ENCODE measurements around the gene SRSF6. TPM values are rescaled to one million over a fixed set of nuclear protein-coding genes. Genes with fewer than 3 reads are reported as not detected.
"Not testable (repeated sequence)": the region's sequence is repeated elsewhere in the genome, so short reads cannot be mapped to it uniquely, and the experiment has no call there.

The SRSF6 gene
- total and polyA plus RNA-seq, 5 donors from 2014 or later: 41.0 to 269 (median 59.3) TPM

DNA sequence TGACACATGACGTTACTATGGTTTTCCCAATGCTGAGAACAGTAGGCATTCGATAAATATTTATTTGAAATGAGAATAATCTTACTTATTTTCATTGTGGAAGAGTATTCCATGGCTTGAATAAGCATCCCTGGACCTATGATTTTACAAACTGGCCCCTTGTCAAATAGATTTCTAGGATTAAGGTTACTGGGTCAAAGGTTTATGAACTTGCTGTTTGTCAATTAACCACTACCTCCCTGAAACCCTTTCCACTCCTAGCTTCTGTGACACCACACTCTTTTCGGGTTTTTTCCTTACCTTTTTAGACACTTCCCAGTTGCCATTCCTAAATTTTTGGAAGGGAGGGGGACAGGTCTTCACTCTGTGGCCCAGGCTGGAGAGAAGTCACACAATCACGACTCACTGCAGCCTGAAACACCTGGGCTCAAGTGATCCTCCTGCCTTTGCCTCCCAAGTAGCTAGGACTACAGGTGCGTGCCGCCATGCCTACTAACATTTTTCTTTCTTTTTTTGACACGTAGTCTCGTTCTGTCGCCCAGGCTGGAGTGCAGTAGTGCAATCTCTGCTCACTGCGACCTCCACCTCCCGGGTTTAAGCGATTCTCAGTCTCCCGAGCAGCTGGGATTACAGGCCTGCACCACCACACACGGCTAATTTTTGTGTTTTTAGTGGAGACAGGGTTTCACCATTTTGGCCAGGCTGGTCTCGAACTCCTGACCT lies 5.1 kb upstream of the SRSF6 start:
- peaks cover 33% of the 10 kb centered on the region for H3K27me3 Mint-ChIP-seq
- Histone ChIP-seq H3K4me3 (ENCODE audit: low read depth, low read length) (no peak overlapping the region), H3K27ac (ENCODE audit: insufficient read depth, low read length, poor library complexity, severe bottlenecking) (no peak overlapping the region), H3K9me3 (ENCODE audit: control insufficient read depth in 2 of 2, low read length in 2 of 2) (no peaks in the 10 kb centered on the region), H3K4me1 (ENCODE audit: control insufficient read depth, insufficient read depth, low read length, poor library complexity, severe bottlenecking) (peaks cover 10% of the 10 kb centered on the region), H3K27me3 (ENCODE audit: control insufficient read depth, insufficient read depth, low read length) (no peaks in the 10 kb centered on the region), H3K36me3 (ENCODE audit: control insufficient read depth, insufficient read depth, low read length) (no peaks in the 10 kb centered on the region)
- no peaks in the 10 kb centered on the region for H3K36me3 Mint-ChIP-seq
- H3K4me3 Mint-ChIP-seq: no peak overlapping the region
- ATAC-seq (ENCODE audit: low read depth in 2 of 2) (no peak), DNase-seq (no peak)
- no peak overlapping the region for H3K27ac Mint-ChIP-seq
- no peaks in the 10 kb centered on the region for H3K9me3 Mint-ChIP-seq
- H3K4me1 Mint-ChIP-seq: peaks cover 5 to 17% (median 8%) of the 10 kb centered on the region in 4 donors

DNA sequence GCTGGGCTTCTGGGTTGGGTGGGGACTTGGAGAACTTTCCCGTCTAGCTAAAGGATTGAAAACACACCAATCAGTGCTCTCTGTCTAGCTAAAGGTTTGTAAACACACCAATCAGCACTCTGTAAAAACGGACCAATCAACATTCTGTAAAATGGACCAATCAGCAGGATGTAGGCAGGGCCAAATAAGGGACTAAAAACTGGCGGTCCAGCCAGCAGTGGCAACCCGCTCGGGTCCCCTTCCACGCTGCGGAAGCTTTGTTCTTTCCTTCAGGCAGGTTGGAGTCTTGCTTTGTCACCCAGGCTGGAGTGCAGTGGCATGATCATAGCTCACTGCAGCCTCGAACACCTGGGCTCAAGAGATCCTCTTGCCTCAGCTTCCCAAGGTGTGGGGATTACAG lies 1.4 kb upstream of the SRSF6 start:
- peak overlapping the region in 1 of 3 donors; percentile 99 for H3K27ac Mint-ChIP-seq
- H3K27ac ChIP-seq (ENCODE audit: insufficient read depth, low read length, poor library complexity, severe bottlenecking); H3K4me3 ChIP-seq (ENCODE audit: low read depth, low read length); DNase-seq; H3K9me3 Mint-ChIP-seq; H3K9me3 ChIP-seq (ENCODE audit: control insufficient read depth in 2 of 2, low read length in 2 of 2); H3K27me3 ChIP-seq (ENCODE audit: control insufficient read depth, insufficient read depth, low read length); ATAC-seq (ENCODE audit: low read depth in 2 of 2): not testable (repeated sequence)
- Histone ChIP-seq H3K36me3 (ENCODE audit: control insufficient read depth, insufficient read depth, low read length) (peaks cover 24% of the 10 kb centered on the region), H3K4me1 (ENCODE audit: control insufficient read depth, insufficient read depth, low read length, poor library complexity, severe bottlenecking) (peaks cover 19% of the 10 kb centered on the region)
- H3K36me3 Mint-ChIP-seq: peaks cover 17% of the 10 kb centered on the region
- peak overlapping the region; percentile 91 to 96 (median 92) for H3K4me3 Mint-ChIP-seq
- H3K4me1 Mint-ChIP-seq: peaks cover 9 to 31% (median 23%) of the 10 kb centered on the region in 4 donors
- peaks cover 17% of the 10 kb centered on the region for H3K27me3 Mint-ChIP-seq

DNA sequence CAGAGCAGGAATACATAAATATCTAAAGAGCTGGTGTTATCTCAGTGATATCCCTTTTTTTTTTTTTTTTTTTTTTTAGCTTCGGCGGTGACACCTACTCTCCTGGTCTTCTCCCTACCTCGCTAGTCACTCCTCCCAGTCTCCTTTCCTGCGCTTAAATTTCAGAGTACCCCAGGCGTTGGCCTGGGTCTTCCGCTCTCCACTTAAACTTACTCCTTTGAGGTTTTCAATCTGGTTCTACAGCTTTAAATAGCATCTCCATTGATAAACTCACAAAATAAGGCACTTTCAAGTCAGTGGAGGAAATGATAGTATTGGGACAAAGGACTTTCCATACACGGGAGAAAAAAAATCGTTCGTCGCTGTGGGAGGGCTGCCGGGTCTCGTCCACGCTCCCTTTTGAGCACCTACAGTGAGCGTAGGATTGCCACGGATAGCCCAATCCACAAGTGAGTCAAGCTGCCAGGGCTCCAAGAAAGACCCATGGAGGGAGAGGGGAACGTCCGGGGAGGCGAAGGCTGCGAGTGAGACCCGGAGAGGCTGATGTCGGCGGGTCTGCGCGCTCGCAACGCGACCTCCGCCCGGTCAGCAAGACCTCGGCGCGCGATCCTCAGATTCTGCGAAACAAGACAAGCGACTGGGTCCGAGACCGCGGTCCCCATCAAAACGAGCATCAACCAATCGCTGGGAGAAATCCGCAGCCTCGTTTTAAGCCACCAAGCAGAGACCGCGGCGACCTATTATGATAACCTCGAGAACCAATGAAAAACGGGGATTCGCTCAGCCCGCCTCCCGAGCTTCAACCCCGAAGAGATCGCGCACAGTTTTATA lies 672 bp upstream of the SRSF6 start:
- peak overlapping the region; percentile 91 for H3K4me3 ChIP-seq (ENCODE audit: low read depth, low read length)
- H3K4me1 Mint-ChIP-seq: peaks cover 9 to 37% (median 27%) of the 10 kb centered on the region in 4 donors
- H3K4me3 Mint-ChIP-seq: peak overlapping the region; percentile 91 to 96 (median 92)
- peaks cover 23% of the 10 kb centered on the region for H3K36me3 Mint-ChIP-seq
- ATAC-seq (ENCODE audit: low read depth in 2 of 2) (peak; percentile 79), DNase-seq (peak; percentile 84 to 96 (median 92))
- peaks cover 23% of the 10 kb centered on the region for H3K4me1 ChIP-seq (ENCODE audit: control insufficient read depth, insufficient read depth, low read length, poor library complexity, severe bottlenecking)
- H3K9me3 Mint-ChIP-seq: no peaks in the 10 kb centered on the region
- peaks cover 30% of the 10 kb centered on the region for H3K36me3 ChIP-seq (ENCODE audit: control insufficient read depth, insufficient read depth, low read length)
- H3K27ac Mint-ChIP-seq: peak overlapping the region; percentile 98 to 99 (median 99)
- H3K9me3 ChIP-seq (ENCODE audit: control insufficient read depth in 2 of 2, low read length in 2 of 2): no peaks in the 10 kb centered on the region
- peak overlapping the region; percentile 99 for H3K27ac ChIP-seq (ENCODE audit: insufficient read depth, low read length, poor library complexity, severe bottlenecking)
- H3K27me3 ChIP-seq (ENCODE audit: control insufficient read depth, insufficient read depth, low read length): no peaks in the 10 kb centered on the region
- H3K27me3 Mint-ChIP-seq: peaks cover 11% of the 10 kb centered on the region

DNA sequence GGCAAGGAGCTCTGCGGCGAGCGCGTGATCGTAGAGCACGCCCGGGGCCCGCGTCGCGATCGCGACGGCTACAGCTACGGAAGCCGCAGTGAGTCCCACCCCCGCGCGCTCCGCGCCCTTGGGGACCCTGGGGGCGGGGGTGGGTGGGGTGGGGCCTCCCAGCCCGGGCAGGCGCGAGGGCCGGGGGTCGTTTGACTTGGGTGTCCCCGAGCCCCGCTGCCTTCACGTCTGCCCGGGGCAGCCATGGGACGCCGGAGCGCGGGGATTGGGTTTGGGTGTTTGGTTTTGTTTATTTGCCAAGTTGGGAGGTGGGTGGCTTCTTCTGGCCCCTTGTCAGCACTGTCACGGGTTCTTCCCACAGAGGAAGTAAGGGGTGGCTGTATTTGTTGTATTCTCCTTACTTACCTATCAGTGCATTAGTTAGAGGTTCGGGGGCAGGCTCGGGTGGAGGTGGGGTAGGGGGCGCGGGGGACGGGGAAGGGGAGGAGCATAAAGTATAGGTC lies 777 bp downstream of the SRSF6 start:
- peaks cover 28% of the 10 kb centered on the region for H3K4me1 ChIP-seq (ENCODE audit: control insufficient read depth, insufficient read depth, low read length, poor library complexity, severe bottlenecking)
- ATAC-seq (ENCODE audit: low read depth in 2 of 2) (no peak), DNase-seq (peak in 1 of 3 donors; percentile 53)
- Mint-ChIP-seq H3K27me3 (peaks cover 11% of the 10 kb centered on the region), H3K36me3 (peaks cover 32% of the 10 kb centered on the region), H3K9me3 (no peaks in the 10 kb centered on the region), H3K4me1 (peaks cover 9 to 49% (median 34%) of the 10 kb centered on the region in 4 donors), H3K4me3 (peak overlapping the region; percentile 82 to 96 (median 92)), H3K27ac (peak overlapping the region; percentile 90 to 99 (median 98))
- H3K27ac ChIP-seq (ENCODE audit: insufficient read depth, low read length, poor library complexity, severe bottlenecking): peak overlapping the region; percentile 99
- no peaks in the 10 kb centered on the region for H3K27me3 ChIP-seq (ENCODE audit: control insufficient read depth, insufficient read depth, low read length)
- H3K9me3 ChIP-seq (ENCODE audit: control insufficient read depth in 2 of 2, low read length in 2 of 2): no peaks in the 10 kb centered on the region
- peak overlapping the region; percentile 81 for H3K4me3 ChIP-seq (ENCODE audit: low read depth, low read length)
- H3K36me3 ChIP-seq (ENCODE audit: control insufficient read depth, insufficient read depth, low read length): peaks cover 45% of the 10 kb centered on the region

DNA sequence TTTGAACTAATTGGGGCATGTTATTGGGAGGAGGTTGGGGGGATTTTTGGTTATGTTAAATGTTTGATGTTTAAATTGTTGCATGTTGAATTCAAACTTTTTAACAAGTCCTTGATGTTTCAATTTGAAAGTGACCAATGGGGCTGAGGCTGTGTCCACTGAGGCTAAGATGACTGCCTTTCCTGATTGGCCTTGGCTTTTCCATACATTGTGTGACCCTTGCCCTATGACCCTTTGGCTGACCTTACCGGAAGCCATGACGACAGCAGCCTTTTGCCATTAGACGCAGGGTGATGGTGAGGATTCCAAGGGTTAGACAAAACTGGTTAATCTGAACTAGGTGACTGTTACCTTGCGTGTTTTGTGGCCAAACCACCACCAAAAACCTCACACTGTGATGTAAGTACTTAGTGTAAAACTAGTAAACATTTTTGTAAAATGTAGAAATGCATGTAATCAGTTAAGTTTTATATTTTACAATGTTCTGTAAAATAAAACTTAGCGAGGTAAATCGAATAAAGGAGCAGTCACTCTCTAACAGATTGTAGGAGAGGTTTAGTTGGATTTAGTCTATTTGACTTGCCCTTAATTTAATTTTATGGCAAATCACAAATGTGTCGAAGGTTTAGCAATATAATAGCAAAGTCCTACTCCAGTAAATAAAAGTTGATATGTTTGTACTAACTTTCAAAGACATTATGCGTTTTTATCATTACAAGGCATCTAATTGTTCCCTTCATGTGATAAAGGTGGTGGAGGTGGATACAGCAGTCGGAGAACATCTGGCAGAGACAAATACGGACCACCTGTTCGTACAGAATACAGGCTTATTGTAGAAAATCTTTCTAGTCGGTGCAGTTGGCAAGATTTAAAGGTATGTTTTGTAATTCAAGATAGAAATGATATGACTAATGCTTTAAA lies 1.6 kb downstream of the SRSF6 start:
- H3K4me3 Mint-ChIP-seq: peak overlapping the region; percentile 80 to 91 (median 86)
- H3K4me3 ChIP-seq (ENCODE audit: low read depth, low read length): peak overlapping the region; percentile 81
- H3K36me3 ChIP-seq (ENCODE audit: control insufficient read depth, insufficient read depth, low read length): peaks cover 53% of the 10 kb centered on the region
- no peaks in the 10 kb centered on the region for H3K9me3 ChIP-seq (ENCODE audit: control insufficient read depth in 2 of 2, low read length in 2 of 2)
- H3K9me3 Mint-ChIP-seq: no peaks in the 10 kb centered on the region
- H3K27ac ChIP-seq (ENCODE audit: insufficient read depth, low read length, poor library complexity, severe bottlenecking): peak overlapping the region; percentile 99
- H3K27me3 ChIP-seq (ENCODE audit: control insufficient read depth, insufficient read depth, low read length): no peaks in the 10 kb centered on the region
- peaks cover 40% of the 10 kb centered on the region for H3K36me3 Mint-ChIP-seq
- ATAC-seq (ENCODE audit: low read depth in 2 of 2) (no peak), DNase-seq (peak in 2 of 3 donors; percentile 8 to 28)
- H3K27ac Mint-ChIP-seq: peak overlapping the region; percentile 84 to 99 (median 90)
- H3K4me1 ChIP-seq (ENCODE audit: control insufficient read depth, insufficient read depth, low read length, poor library complexity, severe bottlenecking): peaks cover 28% of the 10 kb centered on the region
- peaks cover 6% of the 10 kb centered on the region for H3K27me3 Mint-ChIP-seq
- peaks cover 9 to 55% (median 38%) of the 10 kb centered on the region in 4 donors for H3K4me1 Mint-ChIP-seq

DNA sequence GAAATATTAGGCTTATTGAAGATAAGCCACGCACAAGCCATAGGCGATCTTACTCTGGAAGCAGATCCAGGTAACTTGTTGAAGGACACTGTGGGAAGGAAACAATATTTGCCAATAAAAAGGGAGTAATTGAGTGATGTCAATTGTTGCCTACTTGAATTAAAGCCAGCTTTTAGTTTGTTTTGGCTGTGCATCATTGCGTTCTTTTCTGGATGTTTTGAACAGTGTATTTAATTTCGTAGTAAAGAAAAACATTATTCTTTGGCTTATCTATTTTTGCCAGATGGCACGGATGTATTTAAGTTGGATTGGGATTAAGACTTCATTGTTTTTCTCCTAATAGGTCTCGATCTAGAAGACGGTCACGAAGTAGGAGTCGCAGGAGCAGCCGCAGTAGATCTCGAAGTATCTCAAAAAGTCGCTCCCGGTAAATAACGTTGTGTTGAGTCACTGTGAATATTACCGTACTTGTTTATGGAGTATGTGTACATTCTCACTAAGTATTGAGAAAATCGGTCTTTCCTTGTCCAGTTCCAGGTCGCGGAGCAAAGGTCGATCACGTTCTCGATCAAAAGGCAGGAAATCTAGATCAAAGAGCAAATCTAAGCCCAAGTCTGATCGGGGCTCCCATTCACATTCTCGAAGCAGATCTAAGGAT lies 2.6 kb downstream of the SRSF6 start:
- ATAC-seq (ENCODE audit: low read depth in 2 of 2) (no peak), DNase-seq (no peak)
- no peaks in the 10 kb centered on the region for H3K27me3 ChIP-seq (ENCODE audit: control insufficient read depth, insufficient read depth, low read length)
- H3K9me3 ChIP-seq (ENCODE audit: control insufficient read depth in 2 of 2, low read length in 2 of 2): no peaks in the 10 kb centered on the region
- peak overlapping the region; percentile 78 to 91 (median 86) for H3K4me3 Mint-ChIP-seq
- peaks cover 46% of the 10 kb centered on the region for H3K36me3 Mint-ChIP-seq
- H3K27ac Mint-ChIP-seq: peak overlapping the region in 1 of 3 donors; percentile 73
- peaks cover 12 to 59% (median 40%) of the 10 kb centered on the region in 4 donors for H3K4me1 Mint-ChIP-seq
- H3K4me1 ChIP-seq (ENCODE audit: control insufficient read depth, insufficient read depth, low read length, poor library complexity, severe bottlenecking): peaks cover 28% of the 10 kb centered on the region
- peaks cover 62% of the 10 kb centered on the region for H3K36me3 ChIP-seq (ENCODE audit: control insufficient read depth, insufficient read depth, low read length)
- peaks cover 5% of the 10 kb centered on the region for H3K27me3 Mint-ChIP-seq
- no peaks in the 10 kb centered on the region for H3K9me3 Mint-ChIP-seq
- no peak overlapping the region for H3K27ac ChIP-seq (ENCODE audit: insufficient read depth, low read length, poor library complexity, severe bottlenecking)
- no peak overlapping the region for H3K4me3 ChIP-seq (ENCODE audit: low read depth, low read length)

Measured in CD4-positive, CD25-positive, alpha-beta regulatory T cell (primary cell).